Measurements from ENCODE around the gene MRPL52. TPM values are rescaled to one million over a fixed set of nuclear protein-coding genes. Genes with fewer than 3 reads are reported as not detected.
A peak's percentile ranks its signal among the peaks of the same experiment; 100 is the strongest.

The MRPL52 gene
- polyA plus RNA-seq, 3 donors: 32.3 to 164 (median 130) TPM

GRCh38 chr14:22871224-22872032 lies 41.7 kb downstream of the MRPL52 start, which contains the start of gene LRP10:
LRP10 (plus strand) TSS chr14:22871740; CDS start chr14:22872304, 564 bp downstream.
- H3K27ac ChIP-seq (ENCODE audit: low read depth in 1 of 2, low read length in 2 of 2): peak within 1 kb of the TSS; percentile 78 to 91
- under 1% methylated on average over 46 of the region's 50 CpGs for WGBS (ENCODE audit: insufficient coverage)
- H3K4me1 ChIP-seq (ENCODE audit: control insufficient read depth in 1 of 2, insufficient read depth in 2 of 2, low read length in 2 of 2): peaks cover 19 to 25% of the 10 kb centered on the region in 2 donors
- peak; percentile 76 to 80 (median 77) for DNase-seq
- H3K4me2 ChIP-seq (replicated peaks; ENCODE audit: extremely low read depth, low read length, poor library complexity, severe bottlenecking): peak within 1 kb of the TSS; percentile 82
- peaks cover 23% of the 10 kb centered on the region for H3K79me2 ChIP-seq (ENCODE audit: insufficient read depth, low read length)
- H3K9me3 Mint-ChIP-seq: peaks cover 0 to 2% (median 0%) of the 10 kb centered on the region in 7 donors
- peaks cover 28 to 35% of the 10 kb centered on the region in 2 donors for H3K36me3 ChIP-seq (replicated peaks in 1 of 2; ENCODE audit: control insufficient read depth in 1 of 2, insufficient read depth in 2 of 2, low read length in 2 of 2)
- peak within 1 kb of the TSS; percentile 83 to 92 for H3K4me3 Mint-ChIP-seq
- H3K27me3 Mint-ChIP-seq (ENCODE audit: low read depth in 3 of 3): peaks cover 0 to 3% (median 2%) of the 10 kb centered on the region in 3 donors
- H3K36me3 Mint-ChIP-seq: peaks cover 30 to 35% of the 10 kb centered on the region in 2 donors
- intact Hi-C loops (cut with micrococcal nuclease): loop anchor here in 1 of 2 donors (5.0 kb wide), 1 partner anchor 46 kb away; the partner anchor contains the start of gene RBM23
- H3K4me3 ChIP-seq (replicated peaks in 1 of 3; ENCODE audit: low read depth in 2 of 3, low read length in 3 of 3): peak within 1 kb of the TSS; percentile 76 to 93 (median 90)
- peaks cover 23% of the 10 kb centered on the region for H3K4me1 Mint-ChIP-seq
- H3K9ac ChIP-seq (ENCODE audit: insufficient read depth, low read length, poor library complexity, severe bottlenecking): peak within 1 kb of the TSS; percentile 87
- peak within 1 kb of the TSS; percentile 94 to 98 (median 97) for H3K27ac Mint-ChIP-seq
- H3K27me3 ChIP-seq (ENCODE audit: control insufficient read depth in 2 of 2, insufficient read depth in 2 of 2, low read length in 2 of 2): no peaks in the 10 kb centered on the region
- no peak for TF ChIP-seq CTCF (IDR thresholded peaks at IDR 0.05)
- H3K9me3 ChIP-seq (replicated peaks in 1 of 2; ENCODE audit: control insufficient read depth in 1 of 2, insufficient read depth in 1 of 2, low read length in 2 of 2): no peaks in the 10 kb centered on the region
- H2AFZ ChIP-seq (ENCODE audit: insufficient read depth, low read depth, low read length, poor library complexity, severe bottlenecking): peak within 1 kb of the TSS; percentile 92
- peaks cover 37% of the 10 kb centered on the region for H4K20me1 ChIP-seq (ENCODE audit: insufficient read depth, low read length)

- H3K4me3 ChIP-seq (replicated peaks in 1 of 3; ENCODE audit: low read depth in 2 of 3, low read length in 3 of 3): peak overlapping the region; percentile 76 to 93 (median 90)
- peaks cover 23% of the 10 kb centered on the region for H3K79me2 ChIP-seq (ENCODE audit: insufficient read depth, low read length)
- peaks cover 44% of the 10 kb centered on the region for H4K20me1 ChIP-seq (ENCODE audit: insufficient read depth, low read length)
- H3K27ac Mint-ChIP-seq: peak overlapping the region in 6 of 7 donors; percentile 50 to 97 (median 90)
- TF ChIP-seq CTCF (IDR thresholded peaks at IDR 0.05): peak; percentile 90
- peak; percentile 49 to 71 (median 68) for DNase-seq
- intact Hi-C loops (cut with micrococcal nuclease): loop anchor here in 1 of 2 donors (5.0 kb wide), 1 partner anchor 45 kb away; the partner anchor contains the start of gene RBM23
- peak overlapping the region; percentile 78 to 91 for H3K27ac ChIP-seq (ENCODE audit: low read depth in 1 of 2, low read length in 2 of 2)
- H3K4me1 Mint-ChIP-seq: peaks cover 23% of the 10 kb centered on the region
- peaks cover 0 to 2% (median 0%) of the 10 kb centered on the region in 3 donors for H3K27me3 Mint-ChIP-seq (ENCODE audit: low read depth in 3 of 3)
- peaks cover 19 to 25% of the 10 kb centered on the region in 2 donors for H3K4me1 ChIP-seq (ENCODE audit: control insufficient read depth in 1 of 2, insufficient read depth in 2 of 2, low read length in 2 of 2)
- peaks cover 36 to 43% of the 10 kb centered on the region in 2 donors for H3K36me3 ChIP-seq (replicated peaks in 1 of 2; ENCODE audit: control insufficient read depth in 1 of 2, insufficient read depth in 2 of 2, low read length in 2 of 2)
- peak overlapping the region; percentile 87 for H3K9ac ChIP-seq (ENCODE audit: insufficient read depth, low read length, poor library complexity, severe bottlenecking)
- H3K36me3 Mint-ChIP-seq: peaks cover 37 to 43% of the 10 kb centered on the region in 2 donors
- H3K9me3 Mint-ChIP-seq: peaks cover 0 to 2% (median 0%) of the 10 kb centered on the region in 7 donors
- H3K4me3 Mint-ChIP-seq: peak overlapping the region; percentile 83 to 92
- WGBS (ENCODE audit: insufficient coverage): under 1% methylated on average over 42 of the region's 45 CpGs
- H3K4me2 ChIP-seq (replicated peaks; ENCODE audit: extremely low read depth, low read length, poor library complexity, severe bottlenecking): peak overlapping the region; percentile 82
- peak overlapping the region; percentile 92 for H2AFZ ChIP-seq (ENCODE audit: insufficient read depth, low read depth, low read length, poor library complexity, severe bottlenecking)
- no peaks in the 10 kb centered on the region for H3K9me3 ChIP-seq (replicated peaks in 1 of 2; ENCODE audit: control insufficient read depth in 1 of 2, insufficient read depth in 1 of 2, low read length in 2 of 2)
- H3K27me3 ChIP-seq (ENCODE audit: control insufficient read depth in 2 of 2, insufficient read depth in 2 of 2, low read length in 2 of 2): no peaks in the 10 kb centered on the region
Measured at GRCh38 chr14:22872033-22872832, 42.5 kb downstream of the MRPL52 start.

All from CD14-positive monocyte (primary cell).